DMS 273 (cell line): ENCODE results near the gene CLSTN1.
A peak's percentile ranks its signal among the peaks of the same experiment; 100 is the strongest.

Experiments used
- DNase-seq: peaks from one replicate; lab custom pipeline; 2025; ENCODE audit not compliant: unreplicated experiment; lab: John Stamatoyannopoulos, UW

The CLSTN1 gene

GRCh38 chr1:9732123-9732971 is 91.4 kb downstream of the CLSTN1 start:
- no peak for DNase-seq

- DNase-seq: no peak
Observed at GRCh38 chr1:9731561-9731960, 92.2 kb downstream of the CLSTN1 start.

GRCh38 chr1:9731051-9731537 is 92.7 kb downstream of the CLSTN1 start:
- DNase-seq: no peak

GRCh38 chr1:9730096-9730901 is 93.5 kb downstream of the CLSTN1 start:
- no peak for DNase-seq

- no peak for DNase-seq
Observed at GRCh38 chr1:9729523-9729922, 94.2 kb downstream of the CLSTN1 start.

GRCh38 chr1:9728451-9729295 is 95.1 kb downstream of the CLSTN1 start:
- DNase-seq: no peak

- DNase-seq: no peak
Observed at GRCh38 chr1:9726905-9727595, 96.7 kb downstream of the CLSTN1 start.

GRCh38 chr1:9726406-9726805 is 97.4 kb downstream of the CLSTN1 start:
- no peak for DNase-seq

- peak; percentile 83 for DNase-seq
Observed at GRCh38 chr1:9724706-9725476, 98.9 kb downstream of the CLSTN1 start.

- no peak for DNase-seq
Observed at GRCh38 chr1:9723926-9724325, 99.8 kb downstream of the CLSTN1 start.

- DNase-seq: no peak
Observed at GRCh38 chr1:9723068-9723805, 100.5 kb downstream of the CLSTN1 start.

- no peak for DNase-seq
Observed at GRCh38 chr1:9722378-9722749, 101.4 kb downstream of the CLSTN1 start.

- DNase-seq: peak; percentile 77
Observed at GRCh38 chr1:9721606-9722377, 102.0 kb downstream of the CLSTN1 start.

- DNase-seq: no peak
Observed at GRCh38 chr1:9720785-9721605, 102.8 kb downstream of the CLSTN1 start.

GRCh38 chr1:9719978-9720722 is 103.6 kb downstream of the CLSTN1 start:
- DNase-seq: no peak

- DNase-seq: no peak
Observed at GRCh38 chr1:9718006-9718680, 105.6 kb downstream of the CLSTN1 start.
